HUES6 (cell line): ENCODE results near the gene CNTROB.
A peak's percentile ranks its signal among the peaks of the same experiment; 100 is the strongest.

Experiments used
- H3K27ac ChIP-seq: 2 replicates; pipeline ENCODE4 v1.7.0; 2013; ENCODE audit warnings: low read depth, mild to moderate bottlenecking, low read length, inconsistent platforms
- H3K27me3 ChIP-seq: 2 replicates; pipeline ENCODE4 v1.6.1; 2013; ENCODE audit warnings: low read length; ENCODE audit not compliant: control insufficient read depth, insufficient read depth
- H3K36me3 ChIP-seq: 2 replicates; pipeline ENCODE4 v1.6.1; 2013; ENCODE audit warnings: low read length; ENCODE audit not compliant: control insufficient read depth, insufficient read depth
- H3K4me1 ChIP-seq: 2 replicates; pipeline ENCODE4 v1.6.1; 2013; ENCODE audit warnings: low read length; ENCODE audit not compliant: control insufficient read depth, insufficient read depth
- H3K4me3 ChIP-seq: 2 replicates; pipeline ENCODE4 v1.5.1; 2013; ENCODE audit warnings: low read depth, low read length
- H3K9ac ChIP-seq: one replicate; pipeline ENCODE4 v1.6.1; 2013; ENCODE audit warnings: mild to moderate bottlenecking, low read length
- H3K9me3 ChIP-seq: 2 replicates; pipeline ENCODE4 v1.6.1; 2013; ENCODE audit warnings: low read depth, low read length; ENCODE audit not compliant: control insufficient read depth, insufficient read depth

Gene CNTROB

DNA sequence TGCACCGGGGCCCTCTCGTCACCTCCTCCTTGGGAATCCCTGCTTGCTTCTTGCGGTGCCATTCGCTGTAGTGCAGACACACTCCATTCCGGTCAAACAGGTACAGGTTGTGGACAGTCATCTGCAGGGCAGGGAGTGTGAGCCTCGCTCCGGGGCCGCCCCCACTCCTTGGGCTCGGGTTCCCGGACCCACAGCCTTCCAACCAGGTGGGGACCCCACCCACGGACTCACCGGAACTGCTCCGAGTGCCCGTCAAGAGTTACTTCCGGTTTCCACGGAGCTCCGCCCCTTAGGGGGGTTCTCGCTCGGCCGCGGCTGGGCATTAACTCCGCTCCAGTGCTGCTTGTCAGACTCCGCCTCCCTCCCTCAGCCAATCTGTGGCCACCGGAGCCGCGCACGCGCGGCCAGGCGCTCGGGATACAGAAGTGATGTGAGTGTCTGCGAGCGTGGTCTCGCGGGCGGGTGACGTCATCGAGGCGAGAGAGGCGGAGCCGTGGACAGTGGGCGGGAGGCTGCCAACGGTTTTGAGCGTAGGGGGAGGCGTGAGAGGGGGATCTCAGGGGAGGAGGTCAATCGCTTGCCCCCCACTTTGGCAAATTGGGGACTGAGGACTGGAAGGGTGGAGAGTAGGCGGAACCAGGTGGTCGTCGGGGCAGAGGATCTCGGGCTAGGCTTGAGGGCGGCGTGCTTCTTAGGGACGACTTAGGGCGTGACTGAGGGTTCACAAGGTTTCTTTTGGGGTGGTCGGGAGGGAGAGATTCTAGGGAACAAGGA, at the start of gene CNTROB, which contains the start of gene TRAPPC1:
Gene CNTROB, plus strand, starts transcription at position 498 of the 774 bp plus-strand sequence. CDS start 874 bp downstream, outside the sequence.
Gene TRAPPC1, minus strand, starts transcription at position 238 of the 774 bp plus-strand sequence. Its CDS starts 117 bp downstream, at position 121.
- Histone ChIP-seq H3K27ac (no peak within 1 kb of the TSS), H3K9ac (peak within 1 kb of the TSS; percentile 85), H3K4me3 (peak within 1 kb of the TSS; percentile 100)

GRCh38 chr17:7882629-7883028, 49.4 kb upstream of the CNTROB start:
- Histone ChIP-seq H3K9me3 (no peaks in the 10 kb centered on the region), H3K9ac (no peak overlapping the region), H3K4me3 (no peak overlapping the region), H3K36me3 (peaks cover 29% of the 10 kb centered on the region), H3K27me3 (peaks cover 12% of the 10 kb centered on the region; the same call in 1 of the 2 replicates), H3K27ac (no peak overlapping the region), H3K4me1 (peaks cover 14% of the 10 kb centered on the region)

More for the DNA sequence above, at the start of gene CNTROB, which contains the start of gene TRAPPC1:
- peaks cover 32% of the 10 kb centered on the region for H3K27me3 ChIP-seq
- H3K36me3 ChIP-seq: peaks cover 24% of the 10 kb centered on the region
- no peaks in the 10 kb centered on the region for H3K9me3 ChIP-seq
- peaks cover 15% of the 10 kb centered on the region for H3K4me1 ChIP-seq

DNA sequence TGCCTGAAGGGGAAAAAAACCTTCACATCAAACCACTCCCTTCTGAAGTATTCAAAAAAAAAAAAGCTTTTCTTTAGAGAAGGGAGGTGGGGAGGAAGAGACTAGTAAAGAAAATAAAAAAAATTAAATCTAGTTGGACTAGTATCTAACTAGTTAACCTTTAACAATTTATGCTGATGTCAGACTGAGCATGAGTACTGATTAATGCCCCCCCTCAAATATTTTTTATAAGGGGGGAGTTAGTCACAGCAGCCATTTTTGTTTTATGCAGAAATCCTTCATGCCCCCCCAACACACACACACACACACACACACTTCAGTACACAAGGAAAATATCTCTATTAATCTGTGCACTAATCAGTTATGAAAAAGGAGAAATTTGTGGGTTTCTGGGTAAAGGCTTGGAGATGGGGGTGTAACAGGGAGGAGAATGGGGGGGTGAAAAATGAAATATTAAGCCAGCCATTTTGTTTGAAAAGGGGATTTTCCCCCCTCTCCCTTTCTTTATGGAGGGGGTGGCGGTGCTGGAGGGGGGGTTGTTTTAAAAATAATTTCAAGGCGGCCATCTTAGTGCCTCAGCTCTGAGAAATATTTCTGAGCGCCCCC, 48.1 kb upstream of the CNTROB start:
- Histone ChIP-seq H3K27ac (no peak overlapping the region), H3K36me3 (peaks cover 29% of the 10 kb centered on the region), H3K9ac (no peak overlapping the region), H3K4me3 (peak overlapping the region; percentile 36), H3K9me3 (no peaks in the 10 kb centered on the region), H3K4me1 (peaks cover 26% of the 10 kb centered on the region), H3K27me3 (peaks cover 12% of the 10 kb centered on the region; the same call in 1 of the 2 replicates)

GRCh38 chr17:7884581-7885366, 47.2 kb upstream of the CNTROB start:
- no peak overlapping the region for H3K27ac ChIP-seq
- peaks cover 12% of the 10 kb centered on the region; the same call in 1 of the 2 replicates for H3K27me3 ChIP-seq
- peaks cover 33% of the 10 kb centered on the region for H3K4me1 ChIP-seq
- H3K36me3 ChIP-seq: peaks cover 22% of the 10 kb centered on the region
- H3K9me3 ChIP-seq: no peaks in the 10 kb centered on the region
- H3K9ac ChIP-seq: peak overlapping the region; percentile 83
- H3K4me3 ChIP-seq: peak overlapping the region; percentile 85

- H3K27me3 ChIP-seq: peaks cover 12% of the 10 kb centered on the region; the same call in 1 of the 2 replicates
- H3K27ac ChIP-seq: no peak overlapping the region
Measured at GRCh38 chr17:7885367-7886226, 46.4 kb upstream of the CNTROB start.

GRCh38 chr17:7886227-7887037, 45.6 kb upstream of the CNTROB start:
- Histone ChIP-seq H3K4me1 (peaks cover 33% of the 10 kb centered on the region), H3K4me3 (peak overlapping the region; percentile 85), H3K9ac (peak overlapping the region; percentile 83), H3K9me3 (no peaks in the 10 kb centered on the region), H3K27me3 (peaks cover 12% of the 10 kb centered on the region; the same call in 1 of the 2 replicates), H3K36me3 (peaks cover 12% of the 10 kb centered on the region), H3K27ac (no peak overlapping the region)

More at GRCh38 chr17:7885367-7886226, 46.4 kb upstream of the CNTROB start:
- Histone ChIP-seq H3K9ac (peak overlapping the region; percentile 83), H3K4me1 (peaks cover 33% of the 10 kb centered on the region), H3K36me3 (peaks cover 17% of the 10 kb centered on the region), H3K4me3 (peak overlapping the region; percentile 85), H3K9me3 (no peaks in the 10 kb centered on the region)

GRCh38 chr17:7887038-7887481, 44.9 kb upstream of the CNTROB start:
- peaks cover 33% of the 10 kb centered on the region for H3K4me1 ChIP-seq
- H3K9me3 ChIP-seq: no peaks in the 10 kb centered on the region
- peaks cover 12% of the 10 kb centered on the region; the same call in 1 of the 2 replicates for H3K27me3 ChIP-seq
- peak overlapping the region; percentile 85 for H3K4me3 ChIP-seq
- peak overlapping the region; percentile 12 for H3K9ac ChIP-seq
- H3K27ac ChIP-seq: no peak overlapping the region
- H3K36me3 ChIP-seq: peaks cover 6% of the 10 kb centered on the region

DNA sequence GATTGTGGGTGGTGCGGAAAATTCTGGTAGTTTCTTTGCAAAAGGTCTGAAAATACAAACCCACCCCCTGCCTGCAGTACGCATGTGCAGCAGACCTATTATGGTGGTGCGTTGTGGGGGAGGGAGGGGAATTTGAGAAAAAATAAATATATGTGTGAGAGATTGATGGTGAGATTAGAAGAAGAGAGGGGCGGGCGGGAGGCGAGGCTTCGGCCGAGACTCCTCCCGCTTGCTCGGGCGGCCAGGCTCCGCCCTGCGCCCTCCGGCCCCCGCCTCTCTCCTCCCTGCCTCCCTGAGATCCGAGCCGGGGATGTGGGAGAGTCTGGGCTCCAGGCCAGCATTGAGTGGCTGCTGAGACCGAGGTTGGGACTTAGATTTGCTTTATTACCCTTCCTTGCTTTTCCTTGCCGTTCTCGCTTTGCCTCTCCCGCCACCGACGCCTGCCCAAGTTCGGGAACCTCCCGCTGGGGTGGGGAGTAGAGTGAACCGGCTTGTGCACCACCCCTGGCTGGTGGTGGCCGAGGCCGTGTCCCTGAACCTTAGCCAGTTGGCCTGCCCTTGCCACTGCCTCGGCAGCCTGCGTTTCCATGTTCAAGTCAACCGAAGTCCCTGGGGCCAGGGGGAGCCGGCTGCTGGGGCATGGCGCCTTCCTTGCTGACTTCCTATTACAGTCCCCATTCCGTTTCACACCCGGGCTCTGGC, 44.4 kb upstream of the CNTROB start:
- Histone ChIP-seq H3K9me3 (no peaks in the 10 kb centered on the region), H3K27ac (peak overlapping the region; percentile 50; the same call in 1 of the 2 replicates), H3K9ac (peak overlapping the region; percentile 67), H3K36me3 (peaks cover 4% of the 10 kb centered on the region; the same call in 1 of the 2 replicates), H3K27me3 (peaks cover 12% of the 10 kb centered on the region; the same call in 1 of the 2 replicates), H3K4me1 (peaks cover 33% of the 10 kb centered on the region), H3K4me3 (peak overlapping the region; percentile 85)
